ENCODE results near the gene REEP2. TPM values are rescaled to one million over a fixed set of nuclear protein-coding genes. Genes with fewer than 3 reads are reported as not detected.

Gene REEP2, protein sequence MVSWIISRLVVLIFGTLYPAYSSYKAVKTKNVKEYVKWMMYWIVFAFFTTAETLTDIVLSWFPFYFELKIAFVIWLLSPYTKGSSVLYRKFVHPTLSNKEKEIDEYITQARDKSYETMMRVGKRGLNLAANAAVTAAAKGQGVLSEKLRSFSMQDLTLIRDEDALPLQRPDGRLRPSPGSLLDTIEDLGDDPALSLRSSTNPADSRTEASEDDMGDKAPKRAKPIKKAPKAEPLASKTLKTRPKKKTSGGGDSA
- total RNA-seq (2014; rRNA removed; shearing (Covaris generic)) (23.0 and 29.8 TPM in 2 replicates), polyA plus RNA-seq (2016; fragmentation: Nextera tagmentation; extraction: Ambion mirVana) (20.5 and 21.1 TPM in 2 replicates)
- long read RNA-seq, transcript REEP2-201 (8 exons, 2,099 nt) = minor isoform, 5 of 39 reads
- long read RNA-seq, transcript REEP2-202 (8 exons, 2,170 nt) = major isoform, 29 of 39 reads
- long read RNA-seq, partial matches to known transcripts = 1 of 39 reads
- long read RNA-seq, other reads (novel, unspliced or antisense) = 4 of 39 reads

DNA sequence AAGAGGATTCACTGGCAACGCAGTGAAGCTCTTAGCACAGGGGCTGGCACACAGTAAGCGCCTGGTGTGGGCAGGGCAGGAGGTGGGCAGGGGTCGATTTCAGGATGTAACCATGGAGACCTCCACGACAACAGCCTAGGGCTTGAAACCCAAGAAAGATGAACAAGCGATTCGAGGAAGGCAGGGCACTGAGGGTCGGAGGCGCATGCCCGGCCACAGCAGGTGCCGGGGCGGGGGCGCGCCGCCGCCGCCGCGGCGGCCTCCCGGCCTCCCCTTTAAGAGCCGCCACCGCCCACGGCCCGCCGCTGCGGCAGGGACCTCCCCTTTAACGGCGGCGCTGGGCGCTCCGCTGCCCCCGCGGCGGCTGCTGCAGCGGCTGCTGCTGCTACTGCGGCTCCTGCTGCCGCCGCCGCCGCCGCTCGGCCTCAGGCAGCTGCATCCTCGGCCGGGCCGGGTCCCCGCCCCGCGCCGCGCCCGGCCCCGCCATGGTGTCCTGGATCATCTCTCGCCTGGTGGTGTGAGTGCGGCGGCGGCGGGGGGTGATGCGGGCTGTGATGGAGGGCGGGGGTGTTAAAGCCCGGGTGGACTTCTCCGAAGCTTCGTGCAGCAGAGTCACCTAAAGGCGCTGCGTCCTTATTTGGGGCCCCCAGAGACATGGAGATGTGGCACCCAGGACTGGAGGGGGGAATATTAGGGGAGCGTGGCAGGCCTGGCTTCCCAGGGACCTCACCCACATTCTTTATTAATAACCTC lies at the start of gene REEP2:
Gene REEP2 (plus strand): TSS at position 334 of the 753 bp plus-strand sequence. CDS start 152 bp downstream, at position 486.
- H3K4me3 Mint-ChIP-seq = peak within 1 kb of the TSS; percentile 89
- Histone ChIP-seq H3K4me3 (peak within 1 kb of the TSS; percentile 86), H2AFZ (peak within 1 kb of the TSS; percentile 97), H3K36me3 (ENCODE audit: insufficient read depth) (peaks cover 10% of the 10 kb centered on the region), H3K4me2 (peak within 1 kb of the TSS; percentile 100), H3K4me1 (ENCODE audit: insufficient read depth) (peaks cover 11% of the 10 kb centered on the region), H3K27me3 (ENCODE audit: insufficient read depth) (no peaks in the 10 kb centered on the region; the same call in 1 of the 2 replicates), H3K9me2 (ENCODE audit: insufficient read depth) (no peaks in the 10 kb centered on the region), H3K27ac (ENCODE audit: low read depth) (peak within 1 kb of the TSS; percentile 45; the same call in 1 of the 2 replicates), H3K79me2 (replicated peaks; ENCODE audit: insufficient read depth) (no peaks in the 10 kb centered on the region), H4K20me1 (replicated peaks; ENCODE audit: insufficient read depth) (no peaks in the 10 kb centered on the region), H3F3A (replicated peaks; ENCODE audit: low read depth) (peaks cover 19% of the 10 kb centered on the region)
- 0 out of 2 replicates have a peak within 1 kb of the TSS, but pooled peaks have one; percentile 30 for H3K27ac Mint-ChIP-seq
- ATAC-seq = peak; percentile 78
- DNase-seq (ENCODE audit: low spot score) = peak; percentile 82
- H3K36me3 Mint-ChIP-seq (ENCODE audit: low read depth) = peaks cover 21% of the 10 kb centered on the region
- H3K9me3 Mint-ChIP-seq = no peaks in the 10 kb centered on the region
- H3K4me1 Mint-ChIP-seq = peaks cover 29% of the 10 kb centered on the region
- H3K27me3 Mint-ChIP-seq (ENCODE audit: insufficient read depth, low read depth, poor library complexity) = peaks cover 24% of the 10 kb centered on the region
- no peak for TF ChIP-seq CTCF (conservative IDR thresholded peaks at IDR 0.05; ENCODE audit: low read depth in 2 of 2)
- TF ChIP-seq JUNB (IDR thresholded peaks at IDR 0.05; ENCODE audit: unreplicated experiment) = no peak
- no peak for TF ChIP-seq EZH2 (IDR thresholded peaks at IDR 0.05; ENCODE audit: low read depth, unreplicated experiment)
- no peak for TF ChIP-seq ZNF331 (CRISPR knock-in tag; IDR thresholded peaks at IDR 0.05; ENCODE audit: low read depth)
- TF ChIP-seq, protein P1, sequence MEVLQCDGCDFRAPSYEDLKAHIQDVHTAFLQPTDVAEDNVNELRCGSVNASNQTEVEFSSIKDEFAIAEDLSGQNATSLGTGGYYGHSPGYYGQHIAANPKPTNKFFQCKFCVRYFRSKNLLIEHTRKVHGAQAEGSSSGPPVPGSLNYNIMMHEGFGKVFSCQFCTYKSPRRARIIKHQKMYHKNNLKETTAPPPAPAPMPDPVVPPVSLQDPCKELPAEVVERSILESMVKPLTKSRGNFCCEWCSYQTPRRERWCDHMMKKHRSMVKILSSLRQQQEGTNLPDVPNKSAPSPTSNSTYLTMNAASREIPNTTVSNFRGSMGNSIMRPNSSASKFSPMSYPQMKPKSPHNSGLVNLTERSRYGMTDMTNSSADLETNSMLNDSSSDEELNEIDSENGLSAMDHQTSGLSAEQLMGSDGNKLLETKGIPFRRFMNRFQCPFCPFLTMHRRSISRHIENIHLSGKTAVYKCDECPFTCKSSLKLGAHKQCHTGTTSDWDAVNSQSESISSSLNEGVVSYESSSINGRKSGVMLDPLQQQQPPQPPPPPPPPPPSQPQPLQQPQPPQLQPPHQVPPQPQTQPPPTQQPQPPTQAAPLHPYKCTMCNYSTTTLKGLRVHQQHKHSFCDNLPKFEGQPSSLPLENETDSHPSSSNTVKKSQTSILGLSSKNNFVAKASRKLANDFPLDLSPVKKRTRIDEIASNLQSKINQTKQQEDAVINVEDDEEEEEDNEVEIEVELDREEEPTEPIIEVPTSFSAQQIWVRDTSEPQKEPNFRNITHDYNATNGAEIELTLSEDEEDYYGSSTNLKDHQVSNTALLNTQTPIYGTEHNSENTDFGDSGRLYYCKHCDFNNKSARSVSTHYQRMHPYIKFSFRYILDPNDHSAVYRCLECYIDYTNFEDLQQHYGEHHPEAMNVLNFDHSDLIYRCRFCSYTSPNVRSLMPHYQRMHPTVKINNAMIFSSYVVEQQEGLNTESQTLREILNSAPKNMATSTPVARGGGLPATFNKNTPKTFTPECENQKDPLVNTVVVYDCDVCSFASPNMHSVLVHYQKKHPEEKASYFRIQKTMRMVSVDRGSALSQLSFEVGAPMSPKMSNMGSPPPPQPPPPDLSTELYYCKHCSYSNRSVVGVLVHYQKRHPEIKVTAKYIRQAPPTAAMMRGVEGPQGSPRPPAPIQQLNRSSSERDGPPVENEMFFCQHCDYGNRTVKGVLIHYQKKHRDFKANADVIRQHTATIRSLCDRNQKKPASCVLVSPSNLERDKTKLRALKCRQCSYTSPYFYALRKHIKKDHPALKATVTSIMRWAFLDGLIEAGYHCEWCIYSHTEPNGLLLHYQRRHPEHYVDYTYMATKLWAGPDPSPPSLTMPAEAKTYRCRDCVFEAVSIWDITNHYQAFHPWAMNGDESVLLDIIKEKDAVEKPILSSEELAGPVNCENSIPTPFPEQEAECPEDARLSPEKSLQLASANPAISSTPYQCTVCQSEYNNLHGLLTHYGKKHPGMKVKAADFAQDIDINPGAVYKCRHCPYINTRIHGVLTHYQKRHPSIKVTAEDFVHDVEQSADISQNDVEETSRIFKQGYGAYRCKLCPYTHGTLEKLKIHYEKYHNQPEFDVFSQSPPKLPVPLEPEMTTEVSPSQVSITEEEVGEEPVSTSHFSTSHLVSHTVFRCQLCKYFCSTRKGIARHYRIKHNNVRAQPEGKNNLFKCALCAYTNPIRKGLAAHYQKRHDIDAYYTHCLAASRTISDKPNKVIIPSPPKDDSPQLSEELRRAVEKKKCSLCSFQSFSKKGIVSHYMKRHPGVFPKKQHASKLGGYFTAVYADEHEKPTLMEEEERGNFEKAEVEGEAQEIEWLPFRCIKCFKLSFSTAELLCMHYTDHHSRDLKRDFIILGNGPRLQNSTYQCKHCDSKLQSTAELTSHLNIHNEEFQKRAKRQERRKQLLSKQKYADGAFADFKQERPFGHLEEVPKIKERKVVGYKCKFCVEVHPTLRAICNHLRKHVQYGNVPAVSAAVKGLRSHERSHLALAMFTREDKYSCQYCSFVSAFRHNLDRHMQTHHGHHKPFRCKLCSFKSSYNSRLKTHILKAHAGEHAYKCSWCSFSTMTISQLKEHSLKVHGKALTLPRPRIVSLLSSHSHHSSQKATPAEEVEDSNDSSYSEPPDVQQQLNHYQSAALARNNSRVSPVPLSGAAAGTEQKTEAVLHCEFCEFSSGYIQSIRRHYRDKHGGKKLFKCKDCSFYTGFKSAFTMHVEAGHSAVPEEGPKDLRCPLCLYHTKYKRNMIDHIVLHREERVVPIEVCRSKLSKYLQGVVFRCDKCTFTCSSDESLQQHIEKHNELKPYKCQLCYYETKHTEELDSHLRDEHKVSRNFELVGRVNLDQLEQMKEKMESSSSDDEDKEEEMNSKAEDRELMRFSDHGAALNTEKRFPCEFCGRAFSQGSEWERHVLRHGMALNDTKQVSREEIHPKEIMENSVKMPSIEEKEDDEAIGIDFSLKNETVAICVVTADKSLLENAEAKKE (CRISPR knock-in tag; IDR thresholded peaks at IDR 0.05) = no peak
- no peak for TF ChIP-seq EZH2phosphoT487 (IDR thresholded peaks at IDR 0.05; ENCODE audit: unreplicated experiment)
- no peak for TF ChIP-seq NANOG (IDR thresholded peaks at IDR 0.05; ENCODE audit: borderline replicate concordance)
- no peak for TF ChIP-seq REST (IDR thresholded peaks at IDR 0.05; ENCODE audit: unreplicated experiment)
- TF ChIP-seq CREB1 (CRISPR knock-in tag; IDR thresholded peaks at IDR 0.05; ENCODE audit: low read depth) = no peak
- no peak for TF ChIP-seq ZNF114 (CRISPR knock-in tag; IDR thresholded peaks at IDR 0.05)
- no peak for TF ChIP-seq POLR2AphosphoS5 (IDR thresholded peaks at IDR 0.05; ENCODE audit: low read depth)
- TF ChIP-seq, protein P2, sequence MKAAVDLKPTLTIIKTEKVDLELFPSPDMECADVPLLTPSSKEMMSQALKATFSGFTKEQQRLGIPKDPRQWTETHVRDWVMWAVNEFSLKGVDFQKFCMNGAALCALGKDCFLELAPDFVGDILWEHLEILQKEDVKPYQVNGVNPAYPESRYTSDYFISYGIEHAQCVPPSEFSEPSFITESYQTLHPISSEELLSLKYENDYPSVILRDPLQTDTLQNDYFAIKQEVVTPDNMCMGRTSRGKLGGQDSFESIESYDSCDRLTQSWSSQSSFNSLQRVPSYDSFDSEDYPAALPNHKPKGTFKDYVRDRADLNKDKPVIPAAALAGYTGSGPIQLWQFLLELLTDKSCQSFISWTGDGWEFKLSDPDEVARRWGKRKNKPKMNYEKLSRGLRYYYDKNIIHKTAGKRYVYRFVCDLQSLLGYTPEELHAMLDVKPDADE (IDR thresholded peaks at IDR 0.05) = no peak

Measured in GM23338 (cell line).